K562 (cell line): Measurements from ENCODE around the gene USP48. TPM values are rescaled to one million over a fixed set of nuclear protein-coding genes. Genes with fewer than 3 reads are reported as not detected.

ENCODE experiments used
- ATAC-seq: fragments of 200-7000 bp; cut with Tn5 transposase; 3 replicates; pipeline ENCODE4 v1.9.1; 2020; ENCODE audit warnings: moderate library complexity
- BruUV-seq: library from RNA; stranded (reverse); fragments of 400-500 nt; replicated peaks from 2 replicates; lab custom pipeline; 2021; lab: Mats Ljungman, UMichigan
- CTCF ChIA-PET: fragments of 300-600 bp; formaldehyde crosslinking; extraction: SDS; loops from one replicate; lab custom pipeline; 2021; ENCODE audit warnings: low intra/inter-chr PET ratio; lab: Yijun Ruan, JAX
- POLR2A ChIA-PET: fragments of 300-600, 350-650 bp; sonication (Branson Sonifier 250); formaldehyde crosslinking; extraction: SDS; loops from one replicate; lab custom pipeline; 2021; ENCODE audit warnings: antibody characterized with exemption, inconsistent platforms; lab: Yijun Ruan, JAX
- DNase-seq, 4 experiments: peaks; one replicate each; pipeline versions ENCODE4 v3.0.0 to v3.0.0-alpha.2; 2011 to 2018; ENCODE audit warnings: low spot score in 3 of 4, mixed read lengths in 3 of 4; ENCODE audit errors: extremely low read depth in 1 of 4
- FAIRE-seq: peaks from 2 replicates; lab custom pipeline; 2011; peaks lifted over from hg19 to GRCh38; lab: Jason Lieb, UNC
- H2AFZ ChIP-seq: 2 replicates; pipeline ENCODE4 v1.6.0; 2011; ENCODE audit warnings: low read depth, low read length, control low read depth, inconsistent platforms
- H3K27ac ChIP-seq: fragments of 200-600 bp; 3 replicates; pipeline ENCODE4 v1.8.0; 2011; ENCODE audit warnings: low read depth, mild to moderate bottlenecking, control low read depth, inconsistent platforms, low read length, moderate library complexity, mixed read lengths; ENCODE audit errors: extremely low read depth
- H3K27me3 ChIP-seq, 2 experiments: fragments of 300-600 bp in 1 of 2; 2 replicates in 1 of 2; 3 replicates in 1 of 2; pipeline versions ENCODE4 v1.6.0 to v1.8.0; 2011; ENCODE audit warnings: inconsistent platforms in 2 of 2, low read length in 2 of 2, mild to moderate bottlenecking in 1 of 2, mixed read lengths in 1 of 2, moderate library complexity in 1 of 2; ENCODE audit not compliant: control insufficient read depth in 2 of 2, insufficient read depth in 2 of 2
- H3K36me3 ChIP-seq: fragments of 300-600 bp; 3 replicates; pipeline ENCODE4 v1.8.0; 2011; ENCODE audit warnings: mild to moderate bottlenecking, low read length, inconsistent platforms; ENCODE audit not compliant: control insufficient read depth, insufficient read depth
- H3K4me1 ChIP-seq, 2 experiments: fragments of 200-600 bp in 1 of 2; replicated peaks in 1 of 2; 2 replicates in 1 of 2; 3 replicates in 1 of 2; pipeline versions ENCODE4 v1.5.1 to v1.8.0; 2011; ENCODE audit warnings: inconsistent platforms in 2 of 2, low read length in 2 of 2, mild to moderate bottlenecking in 1 of 2, mixed read lengths in 1 of 2, moderate library complexity in 1 of 2; ENCODE audit not compliant: control insufficient read depth in 2 of 2, insufficient read depth in 2 of 2
- H3K4me2 ChIP-seq: 2 replicates; pipeline ENCODE4 v1.6.1; 2011; ENCODE audit warnings: low read length, control low read depth, inconsistent platforms, mixed read lengths; ENCODE audit not compliant: insufficient read depth
- H3K4me3 ChIP-seq: fragments of 200-600 bp; sonication (generic), shearing (Covaris generic); 2 replicates; pipeline ENCODE4 v1.5.1; 2016; ENCODE audit warnings: control low read depth, inconsistent platforms
- H3K79me2 ChIP-seq: fragments of 200-600 bp; 3 replicates; pipeline ENCODE4 v1.8.0; 2011; ENCODE audit warnings: low read length, inconsistent platforms; ENCODE audit not compliant: control insufficient read depth, insufficient read depth
- H3K9ac ChIP-seq, 2 experiments: 2 replicates each; pipeline versions ENCODE4 v1.6.0 to v1.6.1; 2011; ENCODE audit warnings: low read depth in 2 of 2, low read length in 2 of 2, control low read depth in 1 of 2, inconsistent platforms in 1 of 2, mild to moderate bottlenecking in 1 of 2, mixed read lengths in 1 of 2; ENCODE audit not compliant: insufficient read depth in 1 of 2
- H3K9me1 ChIP-seq: one replicate; pipeline ENCODE4 v1.6.0; 2011; ENCODE audit warnings: inconsistent platforms, mild to moderate bottlenecking, low read length, moderate library complexity; ENCODE audit not compliant: control insufficient read depth, insufficient read depth
- H3K9me3 ChIP-seq: replicated peaks from 2 replicates; pipeline ENCODE4 v1.5.1; 2011; ENCODE audit warnings: low read depth, low read length, inconsistent platforms; ENCODE audit not compliant: control insufficient read depth, insufficient read depth
- H4K20me1 ChIP-seq: replicated peaks from 2 replicates; pipeline ENCODE4 v1.6.1; 2011; ENCODE audit warnings: low read length, inconsistent platforms, mixed read lengths; ENCODE audit not compliant: control insufficient read depth, insufficient read depth
- ADNP ChIP-seq: fragments of 200-800 bp; sonication (Bioruptor generic); IDR thresholded peaks from 2 replicates; pipeline ENCODE4 v1.6.1; 2016; ENCODE audit warnings: missing genetic modification characterization, missing compliant biosample characterization
- ARID1B ChIP-seq: fragments of 450-650 bp; IDR thresholded peaks from 2 replicates; pipeline ENCODE4 v1.6.1; 2016; ENCODE audit warnings: antibody characterized with exemption, mild to moderate bottlenecking, inconsistent platforms
- ATF1 ChIP-seq, 2 experiments: fragments of 450-650 bp in 1 of 2; IDR thresholded peaks; 2 replicates each; pipeline ENCODE4 v1.6.1; 2016; ENCODE audit warnings: missing compliant biosample characterization in 1 of 2, missing genetic modification characterization in 1 of 2
- ATF7 ChIP-seq: fragments of 450-650 bp; IDR thresholded peaks from 2 replicates; pipeline ENCODE4 v1.7.1; 2014; ENCODE audit warnings: mild to moderate bottlenecking, moderate library complexity
- BCL6 ChIP-seq: fragments of 250-450 bp; sonication (Bioruptor Pico); IDR thresholded peaks from 2 replicates; pipeline ENCODE4 v1.4.0; 2020
- CREB1 ChIP-seq, 2 experiments: sonication (generic) in 1 of 2; formaldehyde crosslinking in 1 of 2; IDR thresholded peaks; 2 replicates each; pipeline versions ENCODE4 v1.6.1 to v1.8.0; 2012 to 2022; ENCODE audit warnings: inconsistent platforms in 1 of 2, mild to moderate bottlenecking in 1 of 2, missing genetic modification reagents in 1 of 2, moderate library complexity in 1 of 2
- JUND ChIP-seq, 2 experiments: IDR thresholded peaks; 2 replicates in 1 of 2; 3 replicates in 1 of 2; pipeline ENCODE4 v1.6.1; 2011; ENCODE audit warnings: borderline replicate concordance in 2 of 2, low read depth in 2 of 2, low read length in 2 of 2, improper control_type of control experiment in 1 of 2, missing biosample characterization in 1 of 2, missing genetic modification characterization in 1 of 2, missing genetic modification reagents in 1 of 2
- MYNN ChIP-seq, 2 experiments: sonication (generic); formaldehyde crosslinking in 1 of 2; IDR thresholded peaks; 2 replicates each; pipeline versions ENCODE4 v1.5.0 to v1.6.1; 2016 to 2020; ENCODE audit warnings: antibody characterized with exemption in 1 of 2, missing genetic modification reagents in 1 of 2
- PRPF4 ChIP-seq: fragments of 200-400 bp; formaldehyde crosslinking; IDR thresholded peaks from one replicate; pipeline ENCODE4 v1.6.1; 2017; ENCODE audit warnings: low read length, low read depth, mild to moderate bottlenecking; ENCODE audit not compliant: insufficient read depth, poor library complexity, severe bottlenecking
- RBM14 ChIP-seq: fragments of 200-400 bp; formaldehyde crosslinking; IDR thresholded peaks from 2 replicates; pipeline ENCODE4 v1.6.1; 2018; ENCODE audit warnings: low read depth, mild to moderate bottlenecking, low read length, moderate library complexity, borderline replicate concordance; ENCODE audit not compliant: insufficient read depth
- RFX5 ChIP-seq: IDR thresholded peaks from 2 replicates; pipeline ENCODE4 v1.6.1; 2011; ENCODE audit warnings: low read depth, mild to moderate bottlenecking, improper control_type of control experiment, low read length
- SMAD4 ChIP-seq: fragments of 250-450 bp; sonication (Bioruptor Pico); conservative IDR thresholded peaks from 2 replicates; pipeline ENCODE4 v1.8.0; 2021; ENCODE audit warnings: inconsistent platforms, mild to moderate bottlenecking, moderate library complexity
- TFE3 ChIP-seq: fragments of 450-650 bp; formaldehyde crosslinking; IDR thresholded peaks from 2 replicates; pipeline ENCODE4 v1.4.0; 2020; ENCODE audit warnings: mild to moderate bottlenecking, mixed read lengths
- ZNF253 ChIP-seq: fragments of 250-450 bp; sonication (Bioruptor Pico); conservative IDR thresholded peaks from 2 replicates; pipeline ENCODE4 v1.6.1; 2021; ENCODE audit warnings: mild to moderate bottlenecking
- ZNF583 ChIP-seq: fragments of 250-450 bp; sonication (Bioruptor Pico); IDR thresholded peaks from 2 replicates; pipeline ENCODE4 v1.4.0; 2020
- WGBS: fragments of 100-300 bp; shearing (Covaris generic); methylation state at CpG from one replicate; pipeline ENCODE4 v1.1.6; 2016; ENCODE audit warnings: low coverage, mixed read lengths; ENCODE audit not compliant: insufficient coverage; ENCODE audit errors: missing lambda C conversion rate; 5-methylcytosine and 5-hydroxymethylcytosine counted together
- in situ Hi-C: fragments of 300-500 bp; cut with MboI; formaldehyde crosslinking; loops from 4 replicates; pipeline ENCODE4 v1.15.0; 2018; ENCODE audit warnings: inconsistent platforms, mixed read lengths
- intact Hi-C: fragments of 100-400 bp; cut with micrococcal nuclease; formaldehyde crosslinking; loops from 2 replicates; pipeline ENCODE4 v1.14.2; 2022
- polyA plus RNA-seq, 8 experiments: library from polyadenylated mRNA; depleted of rRNA in 4 of 8; stranded (reverse) in 5 of 8; unstranded in 3 of 8; fragments of >200 nt; fragmentation: Nextera tagmentation in 2 of 8; fragmentation: Illumina TruSeq in 1 of 8; extraction: Ambion mirVana in 2 of 8; extraction: Trizol in 1 of 8; gene quantifications; 2 replicates each; pipeline versions ENCODE4 v1.2.1 to v1.2.3, GENCODE V29; 2011 to 2014; ENCODE audit warnings: inconsistent platforms in 1 of 8, missing spikeins in 1 of 8
- total RNA-seq, 7 experiments: library from RNA; depleted of rRNA in 6 of 7; stranded (reverse); fragments of >200 nt in 6 of 7; fragmentation: Illumina TruSeq in 2 of 7; extraction: Trizol in 2 of 7; gene quantifications; 2 replicates each; pipeline versions ENCODE4 v1.2.1 to v1.2.3, GENCODE V29; 2011 to 2021; ENCODE audit warnings: low replicate concordance in 1 of 7

USP48 gene
- total and polyA plus RNA-seq, 9 of the 15 experiments (the other 6 are each of a cell fraction or from before 2014, with no cell fraction given) = 23.3 to 123 (median 106) TPM

- peaks cover 66 to 67% of the 10 kb centered on the region in 2 experiments for H3K4me1 ChIP-seq
- in situ Hi-C loops (no loop called here), intact Hi-C loops (no loop called here)
- ChIA-PET CTCF (no interaction called here), POLR2A (interaction anchor here (1.6 kb wide), 1 partner anchor 30 kb away, joined by 5 read pairs; no protein-coding TSS in a partner anchor)
- H2AFZ ChIP-seq = no peak overlapping the region
- no peaks in the 10 kb centered on the region for H3K9me3 ChIP-seq
- H3K4me3 ChIP-seq = no peak overlapping the region
- no TSS peak for BruUV-seq
- H3K9ac ChIP-seq = peak overlapping the region in 1 of 2 experiments; percentile 89; a peak in 2 of 4 replicates
- H3K4me2 ChIP-seq = no peak overlapping the region
- no peaks in the 10 kb centered on the region for H4K20me1 ChIP-seq
- ATAC-seq = no peak
- no peaks in the 10 kb centered on the region for H3K27me3 ChIP-seq
- H3K79me2 ChIP-seq = peaks cover 17% of the 10 kb centered on the region; the same call in 2 of the 3 replicates
- H3K36me3 ChIP-seq = peaks cover 7% of the 10 kb centered on the region; the same call in 1 of the 3 replicates
- 69% methylated on average over 18 of the region's 18 CpGs for whole genome bisulfite sequencing
- FAIRE-seq = no peak
- H3K9me1 ChIP-seq = no peaks in the 10 kb centered on the region
- peak overlapping the region; percentile 14; the same call in 1 of the 3 replicates for H3K27ac ChIP-seq
- no peak for DNase-seq
- peak; percentile 47; the same call in 1 of the 2 replicates for TF ChIP-seq ATF7
- TF ChIP-seq ATF1 (CRISPR knock-in tag; IDR thresholded peaks at IDR 0.05) = no peak
- TF ChIP-seq ATF1 (tag; IDR thresholded peaks at IDR 0.05) = peak; percentile 75
- TF ChIP-seq RBM14 = no peak
- TF ChIP-seq ZNF253 (CRISPR knock-in tag) = no peak
- no peak for TF ChIP-seq ADNP (tag)
- no peak for TF ChIP-seq RFX5
- TF ChIP-seq TFE3 = no peak
- peak; percentile 55; the same call in 1 of the 2 replicates for TF ChIP-seq JUND (IDR thresholded peaks at IDR 0.05; ENCODE audit: borderline replicate concordance, low read depth, low read length)
- no peak; the same call in 2 of the 3 replicates for TF ChIP-seq JUND (tag; IDR thresholded peaks at IDR 0.05; ENCODE audit: borderline replicate concordance, low read depth, low read length)
- no peak for TF ChIP-seq BCL6
- peak; percentile 57; the same call in 1 of the 2 replicates for TF ChIP-seq ZNF583 (CRISPR knock-in tag)
- TF ChIP-seq PRPF4 = no peak
- peak; percentile 21; the same call in 1 of the 2 replicates for TF ChIP-seq ARID1B
- peak; percentile 48; the same call in 1 of the 2 replicates for TF ChIP-seq CREB1 (IDR thresholded peaks at IDR 0.05)
- TF ChIP-seq CREB1 (CRISPR knock-in tag; IDR thresholded peaks at IDR 0.05) = peak; percentile 43; the same call in 1 of the 2 replicates
- 0 out of 2 replicates have a peak, but pooled peaks have one; percentile 23 for TF ChIP-seq MYNN (IDR thresholded peaks at IDR 0.05)
- no peak for TF ChIP-seq MYNN (CRISPR knock-in tag; IDR thresholded peaks at IDR 0.05)
- TF ChIP-seq SMAD4 (CRISPR knock-in tag) = peak; percentile 33; the same call in 1 of the 2 replicates
These were observed 148.8 kb downstream of the USP48 start for GRCh38 chr1:21633992-21634805.
